ENCODE results near the gene ERBIN.
"Not testable (repeated sequence)": the region's sequence is repeated elsewhere in the genome, so short reads cannot be mapped to it uniquely, and the experiment has no call there.

The ERBIN gene

DNA sequence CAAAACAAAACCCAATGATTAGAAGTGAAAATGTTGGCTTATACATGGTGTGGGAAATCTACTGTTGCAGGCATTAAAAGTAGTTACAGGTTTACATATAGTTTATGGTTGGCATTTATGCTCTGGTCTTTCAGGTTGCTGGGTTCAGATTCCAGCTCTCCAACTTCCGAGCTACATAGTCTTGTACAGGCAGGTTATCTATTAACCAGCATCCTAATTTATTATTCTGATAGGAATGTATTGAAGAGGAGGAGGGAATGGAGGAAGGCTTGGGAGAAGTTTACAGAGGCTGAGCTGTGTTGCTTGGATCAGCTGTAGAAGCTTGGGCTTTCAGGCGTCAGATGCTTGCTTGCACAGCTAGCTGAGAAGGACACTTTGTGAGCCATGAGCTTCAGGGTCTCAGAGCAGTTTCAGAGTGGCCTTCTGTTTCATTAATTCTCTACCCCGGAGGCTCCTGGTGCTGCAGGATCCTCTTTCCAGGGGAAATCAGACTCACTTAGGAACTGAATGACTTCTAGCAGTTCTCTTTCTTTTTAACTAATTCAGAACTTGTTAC, 11.7 kb upstream of the ERBIN start:
- no peak overlapping the region for H3K18ac ChIP-seq (ENCODE audit: low read depth in 1 of 2, low read length in 2 of 2)

DNA sequence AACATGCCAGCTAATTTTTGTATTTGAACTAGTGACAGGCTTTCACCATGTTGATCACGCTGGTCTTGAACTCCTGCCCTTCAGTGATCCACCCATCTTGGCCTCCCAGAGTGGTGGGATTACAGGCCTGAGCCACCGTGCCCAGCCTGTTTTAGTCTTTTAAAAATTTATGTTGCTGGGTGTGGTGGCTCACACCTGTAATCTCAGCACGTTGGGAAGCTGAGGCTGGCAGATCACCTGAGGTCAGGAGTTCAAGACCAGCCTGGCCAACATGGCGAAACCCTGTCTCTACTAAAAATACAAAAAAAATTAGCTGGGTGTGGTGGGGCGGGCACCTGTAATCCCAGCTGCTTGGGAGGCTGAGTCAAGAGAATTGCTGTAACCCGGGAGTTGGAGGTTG, 10.7 kb upstream of the ERBIN start:
- H3K4ac ChIP-seq (ENCODE audit: low read depth in 1 of 2, low read length in 2 of 2); H3K27ac ChIP-seq (ENCODE audit: low read length, poor library complexity, severe bottlenecking); H4K8ac ChIP-seq (ENCODE audit: low read length); H3K14ac ChIP-seq (ENCODE audit: low read length in 2 of 2); H3K4me1 ChIP-seq (ENCODE audit: control insufficient read depth, insufficient read depth, low read depth, low read length); H4K91ac ChIP-seq (ENCODE audit: low read length); H3K27me3 ChIP-seq (ENCODE audit: control insufficient read depth in 1 of 2, insufficient read depth in 1 of 2, low read length in 2 of 2); H3K23ac ChIP-seq (ENCODE audit: low read length in 2 of 2); H3K79me1 ChIP-seq (replicated peaks; ENCODE audit: low read length, poor library complexity, severe bottlenecking); H3K9ac ChIP-seq (ENCODE audit: low read length); H3K9me3 ChIP-seq (ENCODE audit: control insufficient read depth, low read length); DNase-seq; H3K4me2 ChIP-seq (ENCODE audit: low read length, poor library complexity, severe bottlenecking); H3K18ac ChIP-seq (ENCODE audit: low read depth in 1 of 2, low read length in 2 of 2); H2BK120ac ChIP-seq (ENCODE audit: low read depth, low read length); H2AFZ ChIP-seq (ENCODE audit: low read depth, low read length); H2BK12ac ChIP-seq (ENCODE audit: low read length in 2 of 2); H3K4me3 ChIP-seq (ENCODE audit: insufficient read depth in 1 of 2, low read depth in 1 of 2, low read length in 2 of 2); H2BK5ac ChIP-seq (ENCODE audit: low read depth, low read length, poor library complexity, severe bottlenecking); H2BK15ac ChIP-seq (ENCODE audit: low read depth, poor library complexity, severe bottlenecking); H3K36me3 ChIP-seq (ENCODE audit: control insufficient read depth in 1 of 2, insufficient read depth in 2 of 2, low read depth in 1 of 2, low read length in 2 of 2): not testable (repeated sequence)
- WGBS, result 95% methylated on average over 4 of the region's 6 CpGs
- H2AK5ac ChIP-seq (ENCODE audit: low read length, severe bottlenecking), result peak overlapping the region; percentile 57

More for the DNA sequence above, 11.7 kb upstream of the ERBIN start:
- Histone ChIP-seq H3K23ac (ENCODE audit: low read length in 2 of 2) (peak overlapping the region in 1 of 2 experiments; percentile 83), H3K27ac (ENCODE audit: low read length, poor library complexity, severe bottlenecking) (peak overlapping the region; percentile 80), H3K4me3 (ENCODE audit: insufficient read depth in 1 of 2, low read depth in 1 of 2, low read length in 2 of 2) (no peak overlapping the region), H3K4me2 (ENCODE audit: low read length, poor library complexity, severe bottlenecking) (peak overlapping the region; percentile 58), H3K9me3 (ENCODE audit: control insufficient read depth, low read length) (no peaks in the 10 kb centered on the region), H3K27me3 (ENCODE audit: control insufficient read depth in 1 of 2, insufficient read depth in 1 of 2, low read length in 2 of 2) (no peaks in the 10 kb centered on the region), H3K79me1 (replicated peaks; ENCODE audit: low read length, poor library complexity, severe bottlenecking) (no peaks in the 10 kb centered on the region), H3K4ac (ENCODE audit: low read depth in 1 of 2, low read length in 2 of 2) (no peak overlapping the region), H2BK15ac (ENCODE audit: low read depth, poor library complexity, severe bottlenecking) (no peak overlapping the region), H4K91ac (ENCODE audit: low read length) (no peak overlapping the region), H2BK12ac (ENCODE audit: low read length in 2 of 2) (no peak overlapping the region), H2AFZ (ENCODE audit: low read depth, low read length) (peak overlapping the region; percentile 4), H3K36me3 (ENCODE audit: control insufficient read depth in 1 of 2, insufficient read depth in 2 of 2, low read depth in 1 of 2, low read length in 2 of 2) (no peaks in the 10 kb centered on the region), H2AK5ac (ENCODE audit: low read length, severe bottlenecking) (no peak overlapping the region), H2BK5ac (ENCODE audit: low read depth, low read length, poor library complexity, severe bottlenecking) (peak overlapping the region; percentile 57), H4K8ac (ENCODE audit: low read length) (no peak overlapping the region), H3K4me1 (ENCODE audit: control insufficient read depth, insufficient read depth, low read depth, low read length) (peaks cover 2% of the 10 kb centered on the region), H2BK120ac (ENCODE audit: low read depth, low read length) (no peak overlapping the region), H3K9ac (ENCODE audit: low read length) (no peak overlapping the region), H3K14ac (ENCODE audit: low read length in 2 of 2) (no peak overlapping the region)
- WGBS, result 65% methylated on average over 2 of the region's 3 CpGs
- DNase-seq, result no peak

DNA sequence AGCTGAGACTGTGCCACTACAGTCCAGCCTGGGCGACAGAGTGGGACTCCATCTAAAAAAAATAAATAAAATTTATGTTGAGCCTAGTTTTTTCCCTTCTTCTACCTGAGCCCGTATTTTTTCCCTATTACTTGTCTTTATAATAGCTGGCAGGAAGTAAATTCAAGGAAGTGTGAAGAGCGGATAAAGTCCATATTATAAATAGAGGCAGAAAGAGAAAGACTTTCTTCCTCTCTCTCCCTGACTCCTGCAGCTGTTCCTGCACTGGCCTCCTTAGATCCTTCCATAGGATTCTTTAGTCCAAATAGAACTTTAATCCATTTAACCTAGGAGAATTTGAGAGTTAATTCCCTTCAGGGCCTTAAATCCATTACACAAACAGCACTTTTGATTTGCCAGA, 10.3 kb upstream of the ERBIN start:
- H4K91ac ChIP-seq (ENCODE audit: low read length), result no peak overlapping the region
- H3K36me3 ChIP-seq (ENCODE audit: control insufficient read depth in 1 of 2, insufficient read depth in 2 of 2, low read depth in 1 of 2, low read length in 2 of 2), result no peaks in the 10 kb centered on the region

DNA sequence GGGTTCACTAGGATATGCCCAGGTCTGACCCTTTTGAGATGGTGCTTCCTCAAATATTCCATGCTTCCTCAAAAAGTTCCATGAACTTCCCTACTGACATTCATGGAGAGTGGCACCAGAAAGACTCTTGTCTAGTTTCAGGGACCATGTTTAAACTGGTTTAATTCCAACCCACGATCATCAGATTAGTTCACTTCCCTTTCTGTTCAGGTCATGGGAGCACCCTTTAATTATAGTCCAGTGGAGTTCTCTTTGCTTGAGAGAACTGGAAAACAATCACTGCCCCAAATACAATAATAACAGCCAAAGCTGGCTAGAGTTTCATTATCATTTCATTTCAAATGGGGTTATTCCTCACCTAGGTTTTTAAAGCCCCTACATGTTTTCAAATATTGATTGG, 9.7 kb upstream of the ERBIN start:
- H3K79me1 ChIP-seq (replicated peaks; ENCODE audit: low read length, poor library complexity, severe bottlenecking), result no peaks in the 10 kb centered on the region
- H3K4ac ChIP-seq (ENCODE audit: low read depth in 1 of 2, low read length in 2 of 2), result no peak overlapping the region
- no peak overlapping the region for H3K4me3 ChIP-seq (ENCODE audit: insufficient read depth in 1 of 2, low read depth in 1 of 2, low read length in 2 of 2)
- H2BK120ac ChIP-seq (ENCODE audit: low read depth, low read length), result no peak overlapping the region
- no peak overlapping the region for H2BK5ac ChIP-seq (ENCODE audit: low read depth, low read length, poor library complexity, severe bottlenecking)
- H3K9ac ChIP-seq (ENCODE audit: low read length), result no peak overlapping the region
- H3K27ac ChIP-seq (ENCODE audit: low read length, poor library complexity, severe bottlenecking), result no peak overlapping the region
- 85% methylated on average over 1 of the region's 1 CpG for WGBS
- H3K23ac ChIP-seq (ENCODE audit: low read length in 2 of 2), result no peak overlapping the region
- no peak overlapping the region for H4K8ac ChIP-seq (ENCODE audit: low read length)
- H2BK15ac ChIP-seq (ENCODE audit: low read depth, poor library complexity, severe bottlenecking), result no peak overlapping the region
- H2AFZ ChIP-seq (ENCODE audit: low read depth, low read length), result no peak overlapping the region
- H3K9me3 ChIP-seq (ENCODE audit: control insufficient read depth, low read length), result no peaks in the 10 kb centered on the region
- H3K18ac ChIP-seq (ENCODE audit: low read depth in 1 of 2, low read length in 2 of 2), result no peak overlapping the region
- H4K91ac ChIP-seq (ENCODE audit: low read length), result no peak overlapping the region
- H2BK12ac ChIP-seq (ENCODE audit: low read length in 2 of 2), result no peak overlapping the region
- H3K4me1 ChIP-seq (ENCODE audit: control insufficient read depth, insufficient read depth, low read depth, low read length), result peaks cover 2% of the 10 kb centered on the region
- H3K27me3 ChIP-seq (ENCODE audit: control insufficient read depth in 1 of 2, insufficient read depth in 1 of 2, low read length in 2 of 2), result no peaks in the 10 kb centered on the region
- H3K36me3 ChIP-seq (ENCODE audit: control insufficient read depth in 1 of 2, insufficient read depth in 2 of 2, low read depth in 1 of 2, low read length in 2 of 2), result no peaks in the 10 kb centered on the region
- DNase-seq, result no peak
- no peak overlapping the region for H3K4me2 ChIP-seq (ENCODE audit: low read length, poor library complexity, severe bottlenecking)
- H3K14ac ChIP-seq (ENCODE audit: low read length in 2 of 2), result no peak overlapping the region
- H2AK5ac ChIP-seq (ENCODE audit: low read length, severe bottlenecking), result no peak overlapping the region

More for the DNA sequence above, 10.3 kb upstream of the ERBIN start:
- H3K4me2 ChIP-seq (ENCODE audit: low read length, poor library complexity, severe bottlenecking), result no peak overlapping the region
- H3K27ac ChIP-seq (ENCODE audit: low read length, poor library complexity, severe bottlenecking), result no peak overlapping the region
- H3K4me3 ChIP-seq (ENCODE audit: insufficient read depth in 1 of 2, low read depth in 1 of 2, low read length in 2 of 2), result no peak overlapping the region
- DNase-seq, result no peak
- H4K8ac ChIP-seq (ENCODE audit: low read length), result no peak overlapping the region
- no peaks in the 10 kb centered on the region for H3K27me3 ChIP-seq (ENCODE audit: control insufficient read depth in 1 of 2, insufficient read depth in 1 of 2, low read length in 2 of 2)
- H2BK12ac ChIP-seq (ENCODE audit: low read length in 2 of 2), result no peak overlapping the region
- no peak overlapping the region for H2BK15ac ChIP-seq (ENCODE audit: low read depth, poor library complexity, severe bottlenecking)
- H3K23ac ChIP-seq (ENCODE audit: low read length in 2 of 2), result no peak overlapping the region
- H3K9me3 ChIP-seq (ENCODE audit: control insufficient read depth, low read length), result no peaks in the 10 kb centered on the region
- no peak overlapping the region for H3K14ac ChIP-seq (ENCODE audit: low read length in 2 of 2)
- H3K79me1 ChIP-seq (replicated peaks; ENCODE audit: low read length, poor library complexity, severe bottlenecking), result no peaks in the 10 kb centered on the region
- H2AK5ac ChIP-seq (ENCODE audit: low read length, severe bottlenecking), result no peak overlapping the region
- H3K9ac ChIP-seq (ENCODE audit: low read length), result no peak overlapping the region
- no peak overlapping the region for H3K4ac ChIP-seq (ENCODE audit: low read depth in 1 of 2, low read length in 2 of 2)
- H2BK120ac ChIP-seq (ENCODE audit: low read depth, low read length), result no peak overlapping the region
- no CpG with 5 or more reads among the region's 3 CpGs for WGBS
- no peak overlapping the region for H2AFZ ChIP-seq (ENCODE audit: low read depth, low read length)
- H2BK5ac ChIP-seq (ENCODE audit: low read depth, low read length, poor library complexity, severe bottlenecking), result no peak overlapping the region
- peaks cover 2% of the 10 kb centered on the region for H3K4me1 ChIP-seq (ENCODE audit: control insufficient read depth, insufficient read depth, low read depth, low read length)
- H3K18ac ChIP-seq (ENCODE audit: low read depth in 1 of 2, low read length in 2 of 2), result no peak overlapping the region

Data from mesenchymal stem cell (in vitro differentiated cells and primary cell).